Prostate gland (tissue), 2 donors: ENCODE data around the gene RING1.

Experiments
- CTCF ChIP-seq, 4 experiments: fragments of 200-600 bp in 2 of 4; fragments of 450-650 bp in 2 of 4; sonication (generic) in 2 of 4; IDR thresholded peaks; 1 replicate in 3 of 4; 2 replicates in 1 of 4; pipeline ENCODE4 v1.5.1; 2016 to 2019; ENCODE audit warnings: antibody characterized with exemption in 4 of 4, mild to moderate bottlenecking in 2 of 4, moderate library complexity in 2 of 4
- POLR2A ChIP-seq: fragments of 450-650 bp; IDR thresholded peaks from one replicate; pipeline ENCODE4 v1.6.1; 2016; ENCODE audit warnings: antibody characterized with exemption, mild to moderate bottlenecking

- TF ChIP-seq CTCF (IDR thresholded peaks at IDR 0.05), result no peak
- TF ChIP-seq POLR2A, result no peak
Observed at GRCh38 chr6:33163540-33163939, 44.8 kb upstream of the RING1 start.
